Panc1 (cell line): Measurements from ENCODE around the gene ALOXE3. TPM values are rescaled to one million over a fixed set of nuclear protein-coding genes. Genes with fewer than 3 reads are reported as not detected.

ENCODE experiments used
- ATAC-seq: fragments of 200-7000 bp; cut with Tn5 transposase; 2 replicates; pipeline ENCODE4 v1.9.1; 2020; ENCODE audit warnings: mild to moderate bottlenecking, moderate library complexity
- BruUV-seq: library from RNA; stranded (reverse); fragments of 400-500 nt; replicated peaks from 2 replicates; lab custom pipeline; 2021; lab: Mats Ljungman, UMichigan
- CTCF ChIA-PET: fragments of 300-600 bp; sonication (Branson Sonifier 250); formaldehyde crosslinking; loops from one replicate; lab custom pipeline; 2022; ENCODE audit warnings: antibody characterized with exemption; lab: Charles Lee
- POLR2A ChIA-PET: fragments of 300-600 bp; sonication (Branson Sonifier 250); formaldehyde crosslinking; loops from one replicate; lab custom pipeline; 2022; ENCODE audit warnings: antibody characterized with exemption; lab: Charles Lee
- DNase-seq: peaks from one replicate; pipeline ENCODE4 v3.0.0-alpha.2; 2010; ENCODE audit warnings: low read depth, low spot score
- H3K27ac ChIP-seq: 2 replicates; pipeline ENCODE4 v1.5.1; 2011; ENCODE audit warnings: mild to moderate bottlenecking, low read length, inconsistent platforms
- H3K27me3 ChIP-seq: fragments of 200-500 bp; sonication (Bioruptor generic); 2 replicates; pipeline ENCODE4 v1.6.0; 2014; ENCODE audit warnings: low read length, inconsistent platforms; ENCODE audit not compliant: control insufficient read depth, insufficient read depth
- H3K36me3 ChIP-seq: fragments of 200-500 bp; sonication (Bioruptor generic); 2 replicates; pipeline ENCODE4 v1.5.1; 2014; ENCODE audit warnings: inconsistent platforms, mild to moderate bottlenecking, low read length, moderate library complexity; ENCODE audit not compliant: control insufficient read depth, insufficient read depth
- H3K4me1 ChIP-seq: 2 replicates; pipeline ENCODE4 v1.5.1; 2011; ENCODE audit warnings: inconsistent platforms, mild to moderate bottlenecking, low read length, moderate library complexity; ENCODE audit not compliant: control insufficient read depth, insufficient read depth
- H3K4me3 ChIP-seq, 2 experiments: 2 replicates each; pipeline ENCODE4 v1.5.1; 2011 to 2012; ENCODE audit warnings: low read depth in 2 of 2, low read length in 2 of 2, mild to moderate bottlenecking in 2 of 2, inconsistent platforms in 1 of 2, moderate library complexity in 1 of 2
- H3K9me3 ChIP-seq: fragments of 200-500 bp; sonication (Bioruptor generic); 2 replicates; pipeline ENCODE4 v1.5.1; 2014; ENCODE audit warnings: low read depth, mild to moderate bottlenecking, inconsistent platforms, low read length, moderate library complexity; ENCODE audit not compliant: control insufficient read depth, insufficient read depth
- POLR2AphosphoS5 ChIP-seq: IDR thresholded peaks from 2 replicates; pipeline ENCODE4 v1.6.1; 2012; ENCODE audit warnings: mild to moderate bottlenecking, low read depth, low read length, moderate library complexity
- SIN3A ChIP-seq: IDR thresholded peaks from 2 replicates; pipeline ENCODE4 v1.6.1; 2012; ENCODE audit warnings: low read depth, mild to moderate bottlenecking, low read length, moderate library complexity, borderline replicate concordance; ENCODE audit not compliant: insufficient read depth
- TCF7L2 ChIP-seq: IDR thresholded peaks from 2 replicates; pipeline ENCODE4 v1.6.1; 2011; ENCODE audit warnings: mild to moderate bottlenecking, low read depth, low read length, inconsistent platforms
- in situ Hi-C: cut with HindIII; loops from 2 replicates; pipeline ENCODE4 v1.10.0; 2016; ENCODE audit warnings: low sequenced_read_pairs, low pct_unique_long_range_greater_than_20kb
- intact Hi-C: fragments of 100-400 bp; cut with micrococcal nuclease; formaldehyde crosslinking; loops from one replicate; pipeline ENCODE4 v1.10.0; 2022; ENCODE audit not compliant: unreplicated experiment
- total RNA-seq: library from RNA; stranded (reverse); gene quantifications from one replicate; pipeline ENCODE4 v1.2.1, GENCODE V29; 2021; ENCODE audit not compliant: unreplicated experiment
- TF ChIP-seq, protein P1 (sequence below), 2 experiments: IDR thresholded peaks; 2 replicates each; pipeline ENCODE4 v1.6.1; 2011 to 2012; ENCODE audit warnings: low read depth in 2 of 2, control low read depth in 1 of 2, low read length in 1 of 2, mild to moderate bottlenecking in 1 of 2, moderate library complexity in 1 of 2; ENCODE audit not compliant: insufficient read depth in 1 of 2
- TF ChIP-seq, protein P2 (sequence below): fragments of 450-650 bp; IDR thresholded peaks from 2 replicates; pipeline ENCODE4 v1.5.1; 2017; ENCODE audit warnings: mild to moderate bottlenecking

ALOXE3 gene
- total RNA-seq, 1 experiment from 2014 or later = 0.46 TPM

DNA sequence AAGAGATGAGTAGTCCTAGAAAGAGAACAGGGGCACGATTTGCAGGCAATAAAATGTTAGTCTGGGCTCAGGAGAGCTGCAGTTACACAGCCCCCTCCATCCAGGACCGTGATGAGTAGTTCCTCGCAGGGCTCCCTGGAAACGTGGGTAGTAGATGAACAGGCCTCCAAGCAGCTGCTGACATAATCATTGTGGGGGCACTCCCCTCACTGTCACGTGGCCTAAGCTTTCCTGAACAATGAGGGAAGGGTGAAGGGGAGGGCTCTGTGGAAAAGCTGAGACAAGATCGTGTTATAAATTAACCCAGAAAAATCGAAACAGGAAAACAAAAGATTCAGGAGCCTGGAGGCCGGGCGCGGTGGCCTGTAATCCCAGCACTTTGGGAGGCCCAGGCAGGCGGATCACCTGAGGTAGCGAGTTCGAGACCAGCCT, 35.2 kb upstream of the ALOXE3 start:
- no peak for ATAC-seq
- Histone ChIP-seq H3K27me3 (no peaks in the 10 kb centered on the region), H3K9me3 (no peaks in the 10 kb centered on the region), H3K27ac (peak overlapping the region; percentile 82), H3K4me3 (peak overlapping the region; percentile 71 to 73; a peak in 3 of 4 replicates), H3K4me1 (peaks cover 34% of the 10 kb centered on the region), H3K36me3 (no peaks in the 10 kb centered on the region)
- no TSS peak for BruUV-seq
- ChIA-PET POLR2A (interaction anchor here (0.6 to 0.8 kb wide), 2 partner anchors 20 to 34 kb away, joined by 3 read pairs; no protein-coding TSS in a partner anchor), CTCF (interaction anchor here (0.7 to 0.8 kb wide), 2 partner anchors 32 to 93 kb away, joined by 3 to 5 read pairs; no protein-coding TSS in a partner anchor)
- in situ Hi-C loops = no loop called here
- DNase-seq = no peak
- TF ChIP-seq TCF7L2 (no peak), POLR2AphosphoS5 (no peak), SIN3A (no peak)
- TF ChIP-seq, protein P1, sequence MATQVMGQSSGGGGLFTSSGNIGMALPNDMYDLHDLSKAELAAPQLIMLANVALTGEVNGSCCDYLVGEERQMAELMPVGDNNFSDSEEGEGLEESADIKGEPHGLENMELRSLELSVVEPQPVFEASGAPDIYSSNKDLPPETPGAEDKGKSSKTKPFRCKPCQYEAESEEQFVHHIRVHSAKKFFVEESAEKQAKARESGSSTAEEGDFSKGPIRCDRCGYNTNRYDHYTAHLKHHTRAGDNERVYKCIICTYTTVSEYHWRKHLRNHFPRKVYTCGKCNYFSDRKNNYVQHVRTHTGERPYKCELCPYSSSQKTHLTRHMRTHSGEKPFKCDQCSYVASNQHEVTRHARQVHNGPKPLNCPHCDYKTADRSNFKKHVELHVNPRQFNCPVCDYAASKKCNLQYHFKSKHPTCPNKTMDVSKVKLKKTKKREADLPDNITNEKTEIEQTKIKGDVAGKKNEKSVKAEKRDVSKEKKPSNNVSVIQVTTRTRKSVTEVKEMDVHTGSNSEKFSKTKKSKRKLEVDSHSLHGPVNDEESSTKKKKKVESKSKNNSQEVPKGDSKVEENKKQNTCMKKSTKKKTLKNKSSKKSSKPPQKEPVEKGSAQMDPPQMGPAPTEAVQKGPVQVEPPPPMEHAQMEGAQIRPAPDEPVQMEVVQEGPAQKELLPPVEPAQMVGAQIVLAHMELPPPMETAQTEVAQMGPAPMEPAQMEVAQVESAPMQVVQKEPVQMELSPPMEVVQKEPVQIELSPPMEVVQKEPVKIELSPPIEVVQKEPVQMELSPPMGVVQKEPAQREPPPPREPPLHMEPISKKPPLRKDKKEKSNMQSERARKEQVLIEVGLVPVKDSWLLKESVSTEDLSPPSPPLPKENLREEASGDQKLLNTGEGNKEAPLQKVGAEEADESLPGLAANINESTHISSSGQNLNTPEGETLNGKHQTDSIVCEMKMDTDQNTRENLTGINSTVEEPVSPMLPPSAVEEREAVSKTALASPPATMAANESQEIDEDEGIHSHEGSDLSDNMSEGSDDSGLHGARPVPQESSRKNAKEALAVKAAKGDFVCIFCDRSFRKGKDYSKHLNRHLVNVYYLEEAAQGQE (IDR thresholded peaks at IDR 0.05; ENCODE audit: insufficient read depth in 1 of 2, low read depth in 2 of 2, low read length in 1 of 2) = no peak
- TF ChIP-seq, protein P2, sequence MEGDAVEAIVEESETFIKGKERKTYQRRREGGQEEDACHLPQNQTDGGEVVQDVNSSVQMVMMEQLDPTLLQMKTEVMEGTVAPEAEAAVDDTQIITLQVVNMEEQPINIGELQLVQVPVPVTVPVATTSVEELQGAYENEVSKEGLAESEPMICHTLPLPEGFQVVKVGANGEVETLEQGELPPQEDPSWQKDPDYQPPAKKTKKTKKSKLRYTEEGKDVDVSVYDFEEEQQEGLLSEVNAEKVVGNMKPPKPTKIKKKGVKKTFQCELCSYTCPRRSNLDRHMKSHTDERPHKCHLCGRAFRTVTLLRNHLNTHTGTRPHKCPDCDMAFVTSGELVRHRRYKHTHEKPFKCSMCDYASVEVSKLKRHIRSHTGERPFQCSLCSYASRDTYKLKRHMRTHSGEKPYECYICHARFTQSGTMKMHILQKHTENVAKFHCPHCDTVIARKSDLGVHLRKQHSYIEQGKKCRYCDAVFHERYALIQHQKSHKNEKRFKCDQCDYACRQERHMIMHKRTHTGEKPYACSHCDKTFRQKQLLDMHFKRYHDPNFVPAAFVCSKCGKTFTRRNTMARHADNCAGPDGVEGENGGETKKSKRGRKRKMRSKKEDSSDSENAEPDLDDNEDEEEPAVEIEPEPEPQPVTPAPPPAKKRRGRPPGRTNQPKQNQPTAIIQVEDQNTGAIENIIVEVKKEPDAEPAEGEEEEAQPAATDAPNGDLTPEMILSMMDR = no peak
- intact Hi-C loops = no loop called here

DNA sequence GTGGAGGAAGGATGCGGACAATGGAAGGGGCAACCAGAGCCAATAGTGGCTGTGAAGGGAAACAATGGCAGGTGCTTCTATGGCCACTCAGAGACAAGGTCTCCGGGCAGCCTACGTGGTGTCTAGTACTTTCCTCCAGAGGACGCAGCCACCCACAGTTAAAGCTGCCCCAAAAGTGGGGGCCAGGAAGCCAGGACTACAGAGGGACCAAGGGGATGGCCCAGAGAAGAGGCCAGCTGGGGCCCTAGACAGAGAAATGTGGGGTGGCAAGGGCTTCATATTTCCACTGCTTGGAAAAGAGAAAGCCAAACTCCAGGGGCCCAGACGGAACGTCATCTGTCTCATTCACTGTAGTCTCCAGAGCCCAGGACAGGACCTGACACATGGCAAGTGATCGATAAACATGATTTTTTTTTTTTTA, 34.7 kb upstream of the ALOXE3 start:
- POLR2A ChIA-PET = no interaction called here
- H3K4me1 ChIP-seq = peaks cover 34% of the 10 kb centered on the region

More for the DNA sequence above, 34.7 kb upstream of the ALOXE3 start:
- peak overlapping the region in 1 of 2 experiments; percentile 64; a peak in 1 of 4 replicates for H3K4me3 ChIP-seq
- no peaks in the 10 kb centered on the region for H3K9me3 ChIP-seq
- no TSS peak for BruUV-seq
- DNase-seq = no peak
- no peak for ATAC-seq
- no peaks in the 10 kb centered on the region for H3K27me3 ChIP-seq
- peak overlapping the region; percentile 82 for H3K27ac ChIP-seq
- intact Hi-C loops (no loop called here), in situ Hi-C loops (no loop called here)
- TF ChIP-seq SIN3A = no peak
- TF ChIP-seq TCF7L2 = no peak
- TF ChIP-seq, protein P1 (IDR thresholded peaks at IDR 0.05; ENCODE audit: insufficient read depth in 1 of 2, low read depth in 2 of 2, low read length in 1 of 2) = no peak
- TF ChIP-seq POLR2AphosphoS5 = no peak
- TF ChIP-seq, protein P2 = no peak
- CTCF ChIA-PET = interaction anchor here (0.7 kb wide), 1 partner anchor 31 kb away, joined by 3 read pairs; no protein-coding TSS in a partner anchor
- no peaks in the 10 kb centered on the region for H3K36me3 ChIP-seq
